Cardiac septum (tissue), 1 donor: ENCODE results near the gene NR6A1. TPM values are rescaled to one million over a fixed set of nuclear protein-coding genes. Genes with fewer than 3 reads are reported as not detected.

ENCODE experiments used
- DNase-seq: peaks from one replicate; pipeline ENCODE4 v3.0.0-alpha.2; 2020; ENCODE audit warnings: low spot score
- intact Hi-C: fragments of 100-400 bp; cut with DNase I; formaldehyde crosslinking; loops from one replicate; pipeline ENCODE4 v1.14.0; 2022
- total RNA-seq: library from RNA; stranded (reverse); fragmentation: NEBNext Ultra II Directional; extraction: Animal tissue kit (Norgen Biotek cat#: 25700); gene quantifications from one replicate; pipeline ENCODE4 v1.2.1, GENCODE V29; 2021
- donor health status: DM: no; HTN: no; CAD: no.

The NR6A1 gene
- total RNA-seq, 1 donor from 2014 or later = 2.2 TPM

GRCh38 chr9:124708633-124709291 lies 62.3 kb downstream of the NR6A1 start:
- DNase-seq = no peak
- intact Hi-C loops = no loop called here

- intact Hi-C loops = no loop called here
- no peak for DNase-seq
Observed at GRCh38 chr9:124708074-124708473, 63.0 kb downstream of the NR6A1 start.

- intact Hi-C loops = no loop called here
- no peak for DNase-seq
Observed at GRCh38 chr9:124707666-124708065, 63.4 kb downstream of the NR6A1 start.

GRCh38 chr9:124706685-124707084 lies 64.4 kb downstream of the NR6A1 start:
- no peak for DNase-seq
- intact Hi-C loops = no loop called here

- intact Hi-C loops = no loop called here
- DNase-seq = no peak
Observed at GRCh38 chr9:124699575-124699974, 71.5 kb downstream of the NR6A1 start.

GRCh38 chr9:124698265-124698664 lies 72.8 kb downstream of the NR6A1 start:
- intact Hi-C loops = no loop called here
- DNase-seq = no peak

GRCh38 chr9:124697326-124698200 lies 73.5 kb downstream of the NR6A1 start:
- no peak for DNase-seq
- intact Hi-C loops = no loop called here

- DNase-seq = no peak
- intact Hi-C loops = no loop called here
Observed at GRCh38 chr9:124696101-124696500, 75.0 kb downstream of the NR6A1 start.

- no peak for DNase-seq
- intact Hi-C loops = no loop called here
Observed at GRCh38 chr9:124695280-124695890, 75.7 kb downstream of the NR6A1 start.

GRCh38 chr9:124694414-124695279 lies 76.5 kb downstream of the NR6A1 start:
- intact Hi-C loops = no loop called here
- no peak for DNase-seq

GRCh38 chr9:124693403-124693802 lies 77.7 kb downstream of the NR6A1 start:
- intact Hi-C loops = no loop called here
- DNase-seq = no peak

GRCh38 chr9:124688238-124688904 lies 82.7 kb downstream of the NR6A1 start:
- DNase-seq = no peak
- intact Hi-C loops = no loop called here

- no peak for DNase-seq
- intact Hi-C loops = no loop called here
Observed at GRCh38 chr9:124686918-124687317, 84.2 kb downstream of the NR6A1 start.

- no peak for DNase-seq
- intact Hi-C loops = no loop called here
Observed at GRCh38 chr9:124685217-124685616, 85.9 kb downstream of the NR6A1 start.

- DNase-seq = no peak
- intact Hi-C loops = no loop called here
Observed at GRCh38 chr9:124684169-124684568, 86.9 kb downstream of the NR6A1 start.

GRCh38 chr9:124683043-124683442 lies 88.1 kb downstream of the NR6A1 start:
- no peak for DNase-seq

GRCh38 chr9:124680714-124681390 lies 90.3 kb downstream of the NR6A1 start:
- intact Hi-C loops = no loop called here
- DNase-seq = no peak

More at GRCh38 chr9:124683043-124683442, 88.1 kb downstream of the NR6A1 start:
- intact Hi-C loops = no loop called here

GRCh38 chr9:124680049-124680448 lies 91.1 kb downstream of the NR6A1 start:
- no peak for DNase-seq
- intact Hi-C loops = no loop called here

- DNase-seq = no peak
Observed at GRCh38 chr9:124676159-124676551, 95.0 kb downstream of the NR6A1 start.

More at GRCh38 chr9:124676159-124676551, 95.0 kb downstream of the NR6A1 start:
- intact Hi-C loops = no loop called here
